Neuron (in vitro differentiated cells): ENCODE data around the gene NCS1.

Experiments used
- H2AFZ ChIP-seq: one replicate; pipeline ENCODE4 v1.6.1; 2013; ENCODE audit warnings: low read depth, mild to moderate bottlenecking, inconsistent platforms, low read length, moderate library complexity
- H3K27me3 ChIP-seq: one replicate; pipeline ENCODE4 v1.6.1; 2013; ENCODE audit warnings: low read length; ENCODE audit not compliant: insufficient read depth
- H3K36me3 ChIP-seq: one replicate; pipeline ENCODE4 v1.6.1; 2013; ENCODE audit warnings: low read length; ENCODE audit not compliant: insufficient read depth
- H3K4me1 ChIP-seq: one replicate; pipeline ENCODE4 v1.6.1; 2013; ENCODE audit warnings: low read length; ENCODE audit not compliant: insufficient read depth
- H3K4me3 ChIP-seq: 2 replicates; pipeline ENCODE4 v1.5.1; 2013; ENCODE audit warnings: mild to moderate bottlenecking, low read length, moderate library complexity
- H3K9me3 ChIP-seq: one replicate; pipeline ENCODE4 v1.6.1; 2013; ENCODE audit warnings: low read length

Gene NCS1

GRCh38 chr9:130220352-130220751 lies 48.1 kb downstream of the NCS1 start:
- no peak overlapping the region for H3K4me3 ChIP-seq
- H3K9me3 ChIP-seq = no peaks in the 10 kb centered on the region
- H3K4me1 ChIP-seq = peaks cover 9% of the 10 kb centered on the region

GRCh38 chr9:130222833-130223232 lies 50.6 kb downstream of the NCS1 start:
- Histone ChIP-seq H2AFZ (no peak overlapping the region), H3K27me3 (no peaks in the 10 kb centered on the region), H3K36me3 (peaks cover 27% of the 10 kb centered on the region), H3K4me3 (no peak overlapping the region), H3K4me1 (peaks cover 9% of the 10 kb centered on the region), H3K9me3 (peaks cover 7% of the 10 kb centered on the region)

More at GRCh38 chr9:130220352-130220751, 48.1 kb downstream of the NCS1 start:
- no peak overlapping the region for H2AFZ ChIP-seq
- H3K27me3 ChIP-seq = no peaks in the 10 kb centered on the region
- H3K36me3 ChIP-seq = peaks cover 15% of the 10 kb centered on the region

GRCh38 chr9:130225071-130225470 lies 52.9 kb downstream of the NCS1 start:
- Histone ChIP-seq H3K9me3 (peaks cover 8% of the 10 kb centered on the region), H3K36me3 (peaks cover 34% of the 10 kb centered on the region), H3K27me3 (no peaks in the 10 kb centered on the region), H3K4me1 (peaks cover 7% of the 10 kb centered on the region), H2AFZ (no peak overlapping the region), H3K4me3 (no peak overlapping the region)

- peaks cover 2% of the 10 kb centered on the region for H3K4me1 ChIP-seq
- peaks cover 8% of the 10 kb centered on the region for H3K9me3 ChIP-seq
- H3K4me3 ChIP-seq = no peak overlapping the region
- peaks cover 34% of the 10 kb centered on the region for H3K36me3 ChIP-seq
- H3K27me3 ChIP-seq = no peaks in the 10 kb centered on the region
- no peak overlapping the region for H2AFZ ChIP-seq
Measured at GRCh38 chr9:130225586-130225985, 53.4 kb downstream of the NCS1 start.

GRCh38 chr9:130226112-130226511 lies 53.9 kb downstream of the NCS1 start:
- no peaks in the 10 kb centered on the region for H3K27me3 ChIP-seq
- H3K4me1 ChIP-seq = no peaks in the 10 kb centered on the region
- no peak overlapping the region for H2AFZ ChIP-seq
- H3K4me3 ChIP-seq = no peak overlapping the region
- H3K36me3 ChIP-seq = peaks cover 34% of the 10 kb centered on the region
- peaks cover 8% of the 10 kb centered on the region for H3K9me3 ChIP-seq

GRCh38 chr9:130227833-130228232 lies 55.6 kb downstream of the NCS1 start:
- no peak overlapping the region for H3K4me3 ChIP-seq
- peaks cover 8% of the 10 kb centered on the region for H3K9me3 ChIP-seq
- H2AFZ ChIP-seq = no peak overlapping the region
- H3K4me1 ChIP-seq = no peaks in the 10 kb centered on the region
- no peaks in the 10 kb centered on the region for H3K27me3 ChIP-seq
- H3K36me3 ChIP-seq = peaks cover 37% of the 10 kb centered on the region

GRCh38 chr9:130229759-130230158 lies 57.6 kb downstream of the NCS1 start:
- H3K27me3 ChIP-seq = no peaks in the 10 kb centered on the region
- no peak overlapping the region for H2AFZ ChIP-seq
- H3K4me3 ChIP-seq = no peak overlapping the region
- H3K9me3 ChIP-seq = peaks cover 8% of the 10 kb centered on the region
- no peaks in the 10 kb centered on the region for H3K4me1 ChIP-seq
- peaks cover 47% of the 10 kb centered on the region for H3K36me3 ChIP-seq

GRCh38 chr9:130230631-130231030 lies 58.4 kb downstream of the NCS1 start:
- H3K27me3 ChIP-seq = no peaks in the 10 kb centered on the region
- H2AFZ ChIP-seq = no peak overlapping the region
- no peak overlapping the region for H3K4me3 ChIP-seq
- peaks cover 8% of the 10 kb centered on the region for H3K9me3 ChIP-seq
- no peaks in the 10 kb centered on the region for H3K4me1 ChIP-seq
- H3K36me3 ChIP-seq = peaks cover 43% of the 10 kb centered on the region

- Histone ChIP-seq H2AFZ (no peak overlapping the region), H3K9me3 (no peaks in the 10 kb centered on the region), H3K4me1 (no peaks in the 10 kb centered on the region), H3K4me3 (no peak overlapping the region), H3K27me3 (no peaks in the 10 kb centered on the region), H3K36me3 (peaks cover 31% of the 10 kb centered on the region)
Measured at GRCh38 chr9:130232899-130233586, 60.8 kb downstream of the NCS1 start.

GRCh38 chr9:130233587-130233945 lies 61.4 kb downstream of the NCS1 start:
- no peaks in the 10 kb centered on the region for H3K27me3 ChIP-seq
- no peaks in the 10 kb centered on the region for H3K9me3 ChIP-seq
- H3K36me3 ChIP-seq = peaks cover 27% of the 10 kb centered on the region
- no peak overlapping the region for H3K4me3 ChIP-seq
- H2AFZ ChIP-seq = no peak overlapping the region
- no peaks in the 10 kb centered on the region for H3K4me1 ChIP-seq

- H3K9me3 ChIP-seq = no peaks in the 10 kb centered on the region
- H3K4me3 ChIP-seq = no peak overlapping the region
- peaks cover 4% of the 10 kb centered on the region for H3K4me1 ChIP-seq
- H2AFZ ChIP-seq = no peak overlapping the region
- no peaks in the 10 kb centered on the region for H3K27me3 ChIP-seq
- peaks cover 25% of the 10 kb centered on the region for H3K36me3 ChIP-seq
Measured at GRCh38 chr9:130234340-130235260, 62.4 kb downstream of the NCS1 start.

GRCh38 chr9:130235558-130236435 lies 63.6 kb downstream of the NCS1 start:
- Histone ChIP-seq H2AFZ (no peak overlapping the region), H3K9me3 (no peaks in the 10 kb centered on the region), H3K4me3 (no peak overlapping the region), H3K27me3 (no peaks in the 10 kb centered on the region), H3K36me3 (peaks cover 21% of the 10 kb centered on the region), H3K4me1 (peaks cover 13% of the 10 kb centered on the region)
